Loucy (cell line): ENCODE measurements around the gene ARHGAP26.
A peak's percentile ranks its signal among the peaks of the same experiment; 100 is the strongest.

ENCODE experiments used
- H2AFZ ChIP-seq: fragments of 200-600 bp; sonication (generic); 2 replicates; pipeline ENCODE4 v1.6.0; 2016; ENCODE audit warnings: antibody characterized with exemption, mild to moderate bottlenecking, low read length, moderate library complexity
- H3F3A ChIP-seq: fragments of 200-600 bp; 2 replicates; pipeline ENCODE4 v1.6.0; 2016; ENCODE audit warnings: antibody characterized with exemption, low read depth, mild to moderate bottlenecking
- H3K27me3 ChIP-seq: fragments of 200-600 bp; sonication (generic); 2 replicates; pipeline ENCODE4 v1.6.1; 2014; ENCODE audit warnings: low read length, mild to moderate bottlenecking; ENCODE audit not compliant: insufficient read depth, poor library complexity, severe bottlenecking
- H3K36me3 ChIP-seq: fragments of 200-600 bp; sonication (generic); 2 replicates; pipeline ENCODE4 v1.6.1; 2016; ENCODE audit warnings: low read length; ENCODE audit not compliant: insufficient read depth
- H3K4me1 ChIP-seq: fragments of 200-600 bp; sonication (generic); 2 replicates; pipeline ENCODE4 v1.5.1; 2014; ENCODE audit warnings: low read length, mild to moderate bottlenecking; ENCODE audit not compliant: insufficient read depth, poor library complexity, severe bottlenecking
- H3K4me2 ChIP-seq: fragments of 200-600 bp; sonication (generic); 2 replicates; pipeline ENCODE4 v1.6.0; 2014; ENCODE audit warnings: antibody characterized with exemption, low read length, low read depth, mild to moderate bottlenecking; ENCODE audit not compliant: poor library complexity, severe bottlenecking
- H3K4me3 ChIP-seq: fragments of 200-600 bp; sonication (generic); 2 replicates; pipeline ENCODE4 v1.5.1; 2014; ENCODE audit warnings: low read length, mild to moderate bottlenecking, mixed read lengths; ENCODE audit not compliant: poor library complexity, severe bottlenecking
- H3K79me2 ChIP-seq: fragments of 200-600 bp; sonication (generic); 2 replicates; pipeline ENCODE4 v1.6.1; 2014; ENCODE audit warnings: low read length; ENCODE audit not compliant: insufficient read depth
- H3K9ac ChIP-seq: fragments of 200-600 bp; sonication (generic); 2 replicates; pipeline ENCODE4 v1.6.0; 2014; ENCODE audit warnings: mild to moderate bottlenecking, low read depth, low read length, moderate library complexity; ENCODE audit not compliant: poor library complexity, severe bottlenecking
- H3K9me2 ChIP-seq: fragments of 200-600 bp; sonication (generic); replicated peaks from 2 replicates; pipeline ENCODE4 v1.6.1; 2016; ENCODE audit warnings: low read depth, low read length, mixed read lengths
- H3K9me3 ChIP-seq: fragments of 200-600 bp; sonication (generic); 2 replicates; pipeline ENCODE4 v1.6.1; 2014; ENCODE audit warnings: mild to moderate bottlenecking, antibody characterized with exemption, low read length, low read depth; ENCODE audit not compliant: insufficient read depth
- H4K20me1 ChIP-seq: fragments of 200-600 bp; sonication (generic); 2 replicates; pipeline ENCODE4 v1.6.0; 2014; ENCODE audit warnings: antibody characterized with exemption, low read length, mild to moderate bottlenecking; ENCODE audit not compliant: insufficient read depth, poor library complexity, severe bottlenecking
- EZH2phosphoT487 ChIP-seq: fragments of 200-600 bp; IDR thresholded peaks from 2 replicates; pipeline ENCODE4 v1.6.1; 2018; ENCODE audit warnings: antibody characterized with exemption, mild to moderate bottlenecking, moderate library complexity, borderline replicate concordance
- TF ChIP-seq, protein P1 (sequence below): fragments of 200-600 bp; sonication (generic); conservative IDR thresholded peaks from 2 replicates; pipeline ENCODE4 v1.5.1; 2014; ENCODE audit warnings: mild to moderate bottlenecking, antibody characterized with exemption, low read length

ARHGAP26 gene

DNA sequence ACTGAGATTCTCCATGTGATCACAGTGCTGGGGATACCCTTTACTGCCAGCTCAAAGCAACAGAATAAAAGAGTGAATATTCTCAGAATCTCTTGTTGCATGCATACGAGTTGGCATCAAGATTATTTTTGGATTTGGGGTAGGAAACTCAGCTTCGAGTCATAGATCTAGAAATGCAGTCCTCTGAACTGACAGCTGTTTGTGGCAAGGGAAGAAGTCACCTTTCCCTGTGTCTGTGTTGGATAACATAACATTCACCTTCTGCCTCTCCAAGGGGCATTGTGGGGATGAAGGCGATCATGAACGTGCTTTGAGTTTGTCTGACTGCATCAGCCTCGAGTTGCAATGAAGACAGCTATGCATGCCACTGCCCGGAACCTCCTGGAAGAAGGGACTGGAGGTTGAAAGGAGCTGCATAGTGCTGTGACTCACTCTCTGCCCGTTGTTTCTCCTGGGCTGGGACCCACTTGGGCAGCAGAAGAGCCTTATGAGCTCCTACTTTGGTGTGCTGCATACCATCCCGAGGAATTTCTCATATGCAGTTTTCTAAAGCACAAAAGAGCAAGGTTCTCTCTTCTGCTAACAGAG is 231.7 kb downstream of the ARHGAP26 start:
- H3F3A ChIP-seq = no peaks in the 10 kb centered on the region
- H3K4me3 ChIP-seq = no peak overlapping the region
- no peak overlapping the region for H2AFZ ChIP-seq
- no peaks in the 10 kb centered on the region for H3K9me2 ChIP-seq
- H3K79me2 ChIP-seq = no peaks in the 10 kb centered on the region
- no peaks in the 10 kb centered on the region for H3K36me3 ChIP-seq
- peak overlapping the region; percentile 37 for H3K4me2 ChIP-seq
- H4K20me1 ChIP-seq = no peaks in the 10 kb centered on the region
- peaks cover 29% of the 10 kb centered on the region for H3K4me1 ChIP-seq
- TF ChIP-seq, protein P1, sequence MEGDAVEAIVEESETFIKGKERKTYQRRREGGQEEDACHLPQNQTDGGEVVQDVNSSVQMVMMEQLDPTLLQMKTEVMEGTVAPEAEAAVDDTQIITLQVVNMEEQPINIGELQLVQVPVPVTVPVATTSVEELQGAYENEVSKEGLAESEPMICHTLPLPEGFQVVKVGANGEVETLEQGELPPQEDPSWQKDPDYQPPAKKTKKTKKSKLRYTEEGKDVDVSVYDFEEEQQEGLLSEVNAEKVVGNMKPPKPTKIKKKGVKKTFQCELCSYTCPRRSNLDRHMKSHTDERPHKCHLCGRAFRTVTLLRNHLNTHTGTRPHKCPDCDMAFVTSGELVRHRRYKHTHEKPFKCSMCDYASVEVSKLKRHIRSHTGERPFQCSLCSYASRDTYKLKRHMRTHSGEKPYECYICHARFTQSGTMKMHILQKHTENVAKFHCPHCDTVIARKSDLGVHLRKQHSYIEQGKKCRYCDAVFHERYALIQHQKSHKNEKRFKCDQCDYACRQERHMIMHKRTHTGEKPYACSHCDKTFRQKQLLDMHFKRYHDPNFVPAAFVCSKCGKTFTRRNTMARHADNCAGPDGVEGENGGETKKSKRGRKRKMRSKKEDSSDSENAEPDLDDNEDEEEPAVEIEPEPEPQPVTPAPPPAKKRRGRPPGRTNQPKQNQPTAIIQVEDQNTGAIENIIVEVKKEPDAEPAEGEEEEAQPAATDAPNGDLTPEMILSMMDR = no peak
- no peak for TF ChIP-seq EZH2phosphoT487
- no peaks in the 10 kb centered on the region for H3K9me3 ChIP-seq
- peak overlapping the region; percentile 10 for H3K9ac ChIP-seq
- H3K27me3 ChIP-seq = no peaks in the 10 kb centered on the region

GRCh38 chr5:143002459-143003327 is 232.5 kb downstream of the ARHGAP26 start:
- H3F3A ChIP-seq = no peaks in the 10 kb centered on the region
- H3K4me1 ChIP-seq = peaks cover 25% of the 10 kb centered on the region
- no peaks in the 10 kb centered on the region for H3K9me3 ChIP-seq
- H2AFZ ChIP-seq = 0 out of 2 replicates have a peak overlapping the region, but pooled peaks have one; percentile 4
- H3K9me2 ChIP-seq = no peaks in the 10 kb centered on the region
- no peaks in the 10 kb centered on the region for H4K20me1 ChIP-seq
- TF ChIP-seq EZH2phosphoT487 = no peak
- TF ChIP-seq, protein P1 = peak; percentile 73
- no peaks in the 10 kb centered on the region for H3K36me3 ChIP-seq
- peak overlapping the region; percentile 37 for H3K4me2 ChIP-seq
- H3K9ac ChIP-seq = peak overlapping the region; percentile 10
- H3K27me3 ChIP-seq = no peaks in the 10 kb centered on the region
- H3K4me3 ChIP-seq = no peak overlapping the region
- H3K79me2 ChIP-seq = no peaks in the 10 kb centered on the region

DNA sequence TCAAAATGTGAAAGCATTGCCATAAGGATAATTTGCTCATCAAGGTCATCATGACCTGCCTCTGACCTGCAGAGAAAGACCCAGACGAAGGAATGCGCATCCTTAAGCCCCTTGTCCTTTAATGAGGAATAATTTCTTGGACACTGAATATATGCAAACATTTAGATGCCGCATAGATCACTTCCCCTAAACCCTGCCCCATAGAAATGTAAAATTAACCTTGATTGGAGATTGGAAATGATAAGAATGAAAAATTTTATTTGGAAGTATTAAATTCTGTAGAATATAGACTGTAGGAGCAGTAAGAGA is 233.1 kb downstream of the ARHGAP26 start:
- no peak overlapping the region for H2AFZ ChIP-seq
- H3K9ac ChIP-seq = no peak overlapping the region
- no peaks in the 10 kb centered on the region for H3K79me2 ChIP-seq
- peaks cover 21% of the 10 kb centered on the region for H3K4me1 ChIP-seq
- H4K20me1 ChIP-seq = no peaks in the 10 kb centered on the region
- H3K36me3 ChIP-seq = no peaks in the 10 kb centered on the region
- no peaks in the 10 kb centered on the region for H3F3A ChIP-seq
- H3K27me3 ChIP-seq = no peaks in the 10 kb centered on the region
- H3K4me2 ChIP-seq = no peak overlapping the region
- H3K9me2 ChIP-seq = no peaks in the 10 kb centered on the region
- H3K9me3 ChIP-seq = no peaks in the 10 kb centered on the region
- TF ChIP-seq, protein P1 = no peak
- TF ChIP-seq EZH2phosphoT487 = no peak
- H3K4me3 ChIP-seq = no peak overlapping the region
